Osteocyte (in vitro differentiated cells): Measurements from ENCODE around the gene GALNT7. TPM values are rescaled to one million over a fixed set of nuclear protein-coding genes. Genes with fewer than 3 reads are reported as not detected.
"Not testable (repeated sequence)": the region's sequence is repeated elsewhere in the genome, so short reads cannot be mapped to it uniquely, and the experiment has no call there.

ENCODE experiments used
- DNase-seq: peaks from one replicate; pipeline ENCODE4 v3.0.0; 2021; ENCODE audit warnings: mixed read lengths; ENCODE audit not compliant: unreplicated experiment; ENCODE audit errors: extremely low spot score
- H3K27ac Mint-ChIP-seq: one replicate; pipeline ENCODE4 v1.8.0; 2021; ENCODE audit warnings: mild to moderate bottlenecking, mixed read lengths; ENCODE audit not compliant: unreplicated experiment
- H3K27me3 Mint-ChIP-seq: one replicate; pipeline ENCODE4 v1.8.0; 2021; ENCODE audit warnings: mixed read lengths; ENCODE audit not compliant: unreplicated experiment
- H3K36me3 Mint-ChIP-seq: one replicate; pipeline ENCODE4 v1.8.0; 2021; ENCODE audit warnings: mixed read lengths; ENCODE audit not compliant: unreplicated experiment
- H3K4me1 Mint-ChIP-seq: one replicate; pipeline ENCODE4 v1.8.0; 2021; ENCODE audit warnings: mixed read lengths; ENCODE audit not compliant: unreplicated experiment
- H3K4me3 Mint-ChIP-seq: one replicate; pipeline ENCODE4 v1.8.0; 2021; ENCODE audit warnings: mild to moderate bottlenecking, moderate library complexity, mixed read lengths; ENCODE audit not compliant: unreplicated experiment
- H3K9me3 Mint-ChIP-seq: one replicate; pipeline ENCODE4 v1.8.0; 2021; ENCODE audit warnings: mixed read lengths; ENCODE audit not compliant: unreplicated experiment
- long read RNA-seq: library from polyadenylated mRNA; unstranded; transcript quantifications from one replicate; pipeline ENCODE4 v2.0.0, GENCODE V29; 2021
- total RNA-seq: library from RNA; stranded (reverse); gene quantifications from 2 replicates; pipeline ENCODE4 v1.2.1, GENCODE V29; 2021
- TF ChIP-seq, protein P1 (sequence below): fragments of 200-600 bp; sonication (generic); IDR thresholded peaks from 2 replicates; pipeline ENCODE4 v1.5.0; 2021; ENCODE audit warnings: antibody characterized with exemption, mild to moderate bottlenecking, moderate library complexity

Gene GALNT7, protein sequence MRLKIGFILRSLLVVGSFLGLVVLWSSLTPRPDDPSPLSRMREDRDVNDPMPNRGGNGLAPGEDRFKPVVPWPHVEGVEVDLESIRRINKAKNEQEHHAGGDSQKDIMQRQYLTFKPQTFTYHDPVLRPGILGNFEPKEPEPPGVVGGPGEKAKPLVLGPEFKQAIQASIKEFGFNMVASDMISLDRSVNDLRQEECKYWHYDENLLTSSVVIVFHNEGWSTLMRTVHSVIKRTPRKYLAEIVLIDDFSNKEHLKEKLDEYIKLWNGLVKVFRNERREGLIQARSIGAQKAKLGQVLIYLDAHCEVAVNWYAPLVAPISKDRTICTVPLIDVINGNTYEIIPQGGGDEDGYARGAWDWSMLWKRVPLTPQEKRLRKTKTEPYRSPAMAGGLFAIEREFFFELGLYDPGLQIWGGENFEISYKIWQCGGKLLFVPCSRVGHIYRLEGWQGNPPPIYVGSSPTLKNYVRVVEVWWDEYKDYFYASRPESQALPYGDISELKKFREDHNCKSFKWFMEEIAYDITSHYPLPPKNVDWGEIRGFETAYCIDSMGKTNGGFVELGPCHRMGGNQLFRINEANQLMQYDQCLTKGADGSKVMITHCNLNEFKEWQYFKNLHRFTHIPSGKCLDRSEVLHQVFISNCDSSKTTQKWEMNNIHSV
- total RNA-seq: 35.0 and 38.5 TPM in 2 replicates
- long read RNA-seq, full-length matches to known transcripts: 109 of 195 reads
- long read RNA-seq, partial matches to known transcripts: 16 of 195 reads
- long read RNA-seq, other reads (novel, unspliced or antisense): 70 of 195 reads

DNA sequence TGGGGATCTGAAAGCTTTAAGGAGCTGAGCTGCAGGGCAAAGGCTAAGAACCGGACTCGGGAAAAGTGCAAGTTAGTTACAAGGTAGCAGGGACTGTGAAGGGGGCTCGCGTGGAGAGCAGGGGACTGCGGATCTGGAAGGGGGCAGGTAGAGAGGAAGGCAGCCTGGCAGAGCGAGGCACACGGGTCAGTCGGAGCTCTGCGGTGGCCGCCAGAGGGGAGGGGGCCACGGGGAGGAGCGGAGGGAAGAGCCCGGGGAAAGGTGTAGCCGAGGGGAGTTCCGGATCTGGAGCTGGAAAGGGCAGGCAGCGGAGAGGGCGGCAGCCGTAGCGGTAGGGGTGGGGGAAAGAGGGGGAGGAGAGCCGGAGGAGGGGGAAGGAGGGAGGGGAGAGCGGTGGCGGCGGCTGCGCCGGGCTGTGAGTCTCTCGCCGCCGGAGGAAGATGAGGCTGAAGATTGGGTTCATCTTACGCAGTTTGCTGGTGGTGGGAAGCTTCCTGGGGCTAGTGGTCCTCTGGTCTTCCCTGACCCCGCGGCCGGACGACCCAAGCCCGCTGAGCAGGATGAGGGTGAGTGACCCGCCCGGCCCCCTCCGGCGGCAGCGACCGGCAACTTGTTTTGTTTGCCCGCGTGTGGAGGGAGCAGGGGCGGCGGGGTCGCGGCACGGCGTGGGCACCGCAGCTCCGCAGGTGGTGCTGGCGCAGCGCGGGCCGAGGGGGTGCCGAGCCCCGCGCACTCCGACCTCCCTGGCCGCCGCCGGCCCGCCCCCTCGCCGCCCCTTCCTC, at the start of gene GALNT7:
Gene GALNT7, plus strand, starts transcription at position 416 of the 782 bp plus-strand sequence. Its CDS starts 25 bp downstream, at position 441.
- Mint-ChIP-seq H3K4me1 (peaks cover 29% of the 10 kb centered on the region), H3K4me3 (peak within 1 kb of the TSS; percentile 99), H3K9me3 (no peaks in the 10 kb centered on the region), H3K27me3 (no peaks in the 10 kb centered on the region), H3K36me3 (peaks cover 2% of the 10 kb centered on the region), H3K27ac (peak within 1 kb of the TSS; percentile 94)
- TF ChIP-seq, protein P1, sequence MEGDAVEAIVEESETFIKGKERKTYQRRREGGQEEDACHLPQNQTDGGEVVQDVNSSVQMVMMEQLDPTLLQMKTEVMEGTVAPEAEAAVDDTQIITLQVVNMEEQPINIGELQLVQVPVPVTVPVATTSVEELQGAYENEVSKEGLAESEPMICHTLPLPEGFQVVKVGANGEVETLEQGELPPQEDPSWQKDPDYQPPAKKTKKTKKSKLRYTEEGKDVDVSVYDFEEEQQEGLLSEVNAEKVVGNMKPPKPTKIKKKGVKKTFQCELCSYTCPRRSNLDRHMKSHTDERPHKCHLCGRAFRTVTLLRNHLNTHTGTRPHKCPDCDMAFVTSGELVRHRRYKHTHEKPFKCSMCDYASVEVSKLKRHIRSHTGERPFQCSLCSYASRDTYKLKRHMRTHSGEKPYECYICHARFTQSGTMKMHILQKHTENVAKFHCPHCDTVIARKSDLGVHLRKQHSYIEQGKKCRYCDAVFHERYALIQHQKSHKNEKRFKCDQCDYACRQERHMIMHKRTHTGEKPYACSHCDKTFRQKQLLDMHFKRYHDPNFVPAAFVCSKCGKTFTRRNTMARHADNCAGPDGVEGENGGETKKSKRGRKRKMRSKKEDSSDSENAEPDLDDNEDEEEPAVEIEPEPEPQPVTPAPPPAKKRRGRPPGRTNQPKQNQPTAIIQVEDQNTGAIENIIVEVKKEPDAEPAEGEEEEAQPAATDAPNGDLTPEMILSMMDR: no peak
- DNase-seq: peak; percentile 88

DNA sequence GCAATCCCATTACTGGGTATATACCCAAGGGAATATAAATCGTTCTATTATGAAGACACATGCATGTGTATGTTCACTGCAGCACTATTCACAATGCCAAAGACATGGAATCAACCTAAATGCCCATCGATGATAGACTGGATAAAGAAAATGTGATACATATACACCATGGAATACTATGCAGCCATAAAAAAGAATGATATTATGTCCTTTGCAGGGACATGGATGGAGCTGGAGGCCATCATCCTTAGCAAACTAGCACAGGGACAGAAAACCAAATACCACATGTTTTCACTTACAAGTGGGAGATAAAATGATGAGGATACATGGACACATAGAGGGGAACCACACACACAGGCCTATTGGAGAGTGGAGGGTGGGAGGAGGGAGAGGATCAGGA, 49.8 kb upstream of the GALNT7 start:
- not testable (repeated sequence) for H3K36me3 Mint-ChIP-seq, H3K9me3 Mint-ChIP-seq, H3K27ac Mint-ChIP-seq, H3K27me3 Mint-ChIP-seq, H3K4me3 Mint-ChIP-seq, DNase-seq
- H3K4me1 Mint-ChIP-seq: peaks cover 10% of the 10 kb centered on the region

DNA sequence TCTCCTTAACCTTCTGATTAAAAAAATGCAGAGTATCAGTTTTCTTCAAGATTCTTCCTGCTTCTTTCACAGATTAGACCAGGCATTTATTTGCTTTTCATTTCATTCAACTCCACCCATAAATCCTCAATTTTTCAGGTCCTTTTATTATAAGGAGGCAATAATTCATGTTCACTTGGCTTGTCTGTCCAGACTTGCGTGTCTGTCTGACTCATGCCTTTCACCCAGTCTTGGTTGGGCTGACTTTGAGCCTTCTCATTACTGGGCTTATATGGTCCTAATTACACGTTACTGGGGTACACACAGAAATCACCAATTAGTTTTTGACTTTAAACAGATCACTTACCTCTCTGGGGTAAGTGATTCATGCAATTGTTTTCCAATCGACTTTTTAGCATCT, 48.8 kb upstream of the GALNT7 start:
- Mint-ChIP-seq H3K4me1 (peaks cover 10% of the 10 kb centered on the region), H3K27me3 (no peaks in the 10 kb centered on the region), H3K36me3 (peaks cover 2% of the 10 kb centered on the region), H3K9me3 (peaks cover 6% of the 10 kb centered on the region), H3K4me3 (no peak overlapping the region), H3K27ac (no peak overlapping the region)
- TF ChIP-seq, protein P1: no peak
- no peak for DNase-seq

DNA sequence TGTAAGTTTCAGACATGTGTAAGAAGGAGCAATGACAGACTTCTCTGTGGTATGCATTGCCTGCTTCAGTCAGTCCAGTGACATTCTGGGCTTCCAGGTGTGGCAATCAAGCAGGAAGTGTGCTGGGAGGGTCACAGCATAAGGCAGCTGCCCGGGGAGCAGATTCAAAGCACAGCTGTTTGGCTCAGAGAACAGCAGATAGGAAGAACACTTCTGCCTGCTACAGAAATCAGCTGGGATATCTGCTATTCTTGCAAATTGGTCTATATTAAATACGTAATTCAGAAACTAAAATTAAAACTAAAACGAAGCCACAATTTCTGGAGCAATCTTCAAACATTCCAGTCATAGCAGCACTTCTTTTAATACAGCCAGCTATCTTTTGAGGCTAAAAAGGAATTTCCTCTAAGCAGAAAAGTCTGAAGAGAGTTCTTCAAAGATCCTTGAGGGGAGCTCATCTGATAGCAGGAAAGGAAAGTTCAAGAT, 47.5 kb upstream of the GALNT7 start:
- TF ChIP-seq, protein P1: no peak
- DNase-seq: no peak
- Mint-ChIP-seq H3K4me3 (no peak overlapping the region), H3K27ac (no peak overlapping the region), H3K27me3 (no peaks in the 10 kb centered on the region), H3K4me1 (peaks cover 10% of the 10 kb centered on the region), H3K9me3 (no peaks in the 10 kb centered on the region), H3K36me3 (no peaks in the 10 kb centered on the region)

DNA sequence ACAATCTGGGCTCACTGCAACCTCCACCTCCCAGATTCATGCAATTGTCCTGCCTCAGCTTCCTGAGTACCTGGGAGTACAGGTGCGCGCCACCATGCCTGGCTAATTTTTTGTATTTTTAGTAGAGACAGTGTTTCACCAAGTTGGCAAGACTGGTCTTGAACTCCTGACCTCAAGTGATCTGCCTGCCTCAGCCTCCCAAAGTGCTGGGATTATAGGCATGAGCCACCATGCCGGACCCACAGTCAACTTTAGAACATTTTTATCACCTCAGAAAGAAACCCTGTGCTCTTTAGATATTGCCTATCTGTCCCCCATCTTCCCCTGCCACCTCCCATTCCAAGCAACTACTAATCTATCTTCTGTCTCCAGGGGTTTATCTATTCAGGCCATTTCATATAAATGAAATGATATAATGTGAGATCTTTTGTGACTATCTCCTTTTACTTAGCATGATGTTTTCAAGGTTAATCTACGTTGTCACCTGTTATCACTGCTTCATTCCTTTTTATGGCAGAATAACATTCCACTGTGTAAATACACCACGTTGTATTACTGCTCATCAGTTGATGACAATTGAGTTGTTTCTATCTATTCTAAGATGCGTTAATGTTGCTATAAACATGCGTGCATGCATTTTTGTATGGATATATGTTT, 44.3 kb upstream of the GALNT7 start:
- Mint-ChIP-seq H3K27me3 (peaks cover 3% of the 10 kb centered on the region), H3K36me3 (no peaks in the 10 kb centered on the region), H3K9me3 (no peaks in the 10 kb centered on the region), H3K4me3 (no peak overlapping the region), H3K27ac (no peak overlapping the region), H3K4me1 (peaks cover 10% of the 10 kb centered on the region)
- TF ChIP-seq, protein P1: no peak
- DNase-seq: no peak
